ENCODE measurements around the gene SPTLC3.

GRCh38 chr20:13205848-13206434 lies 197.2 kb downstream of the SPTLC3 start:
- no peak for TF ChIP-seq MXI1 (IDR thresholded peaks at IDR 0.05; ENCODE audit: borderline replicate concordance, low read depth, low read length)
- TF ChIP-seq IKZF1 (IDR thresholded peaks at IDR 0.05) = no peak
- peak; percentile 44 for TF ChIP-seq CTCF (CRISPR knock-in tag; IDR thresholded peaks at IDR 0.05)
- no peak for TF ChIP-seq ZFP1 (CRISPR knock-in tag; IDR thresholded peaks at IDR 0.05)
- no peak for TF ChIP-seq POLR2AphosphoS5 (IDR thresholded peaks at IDR 0.05; ENCODE audit: low read depth, low read length)
- no peak for TF ChIP-seq THRA (CRISPR knock-in tag; IDR thresholded peaks at IDR 0.05; ENCODE audit: borderline replicate concordance)
